GM18502 (cell line): ENCODE data around the gene FAM83G.
A peak's percentile ranks its signal among the peaks of the same experiment; 100 is the strongest.

ENCODE experiments used
- ATAC-seq: cut with Tn5 transposase; IDR thresholded peaks from one replicate; pipeline ENCODE4 v1.9.1; 2021; ENCODE audit warnings: mild to moderate bottlenecking; ENCODE audit not compliant: unreplicated experiment, poor library complexity

FAM83G gene

GRCh38 chr17:19012171-19013080 lies 7.9 kb upstream of the FAM83G start:
- no peak for ATAC-seq

GRCh38 chr17:19011581-19011980 lies 7.0 kb upstream of the FAM83G start:
- no peak for ATAC-seq

- no peak for ATAC-seq
Measured at GRCh38 chr17:19010729-19011505, 6.4 kb upstream of the FAM83G start.

- no peak for ATAC-seq
Measured at GRCh38 chr17:19009970-19010369, 5.4 kb upstream of the FAM83G start.

- ATAC-seq = no peak
Measured at GRCh38 chr17:19006698-19007097, 2.1 kb upstream of the FAM83G start.

GRCh38 chr17:19005789-19006430 lies 1.3 kb upstream of the FAM83G start:
- no peak for ATAC-seq

- no peak for ATAC-seq
Measured at GRCh38 chr17:19005137-19005773, 691 bp upstream of the FAM83G start.

GRCh38 chr17:19003543-19004420 lies 782 bp downstream of the FAM83G start:
- ATAC-seq = peak; percentile 21

- no peak for ATAC-seq
Measured at GRCh38 chr17:19002805-19003542, 1.6 kb downstream of the FAM83G start.

DNA sequence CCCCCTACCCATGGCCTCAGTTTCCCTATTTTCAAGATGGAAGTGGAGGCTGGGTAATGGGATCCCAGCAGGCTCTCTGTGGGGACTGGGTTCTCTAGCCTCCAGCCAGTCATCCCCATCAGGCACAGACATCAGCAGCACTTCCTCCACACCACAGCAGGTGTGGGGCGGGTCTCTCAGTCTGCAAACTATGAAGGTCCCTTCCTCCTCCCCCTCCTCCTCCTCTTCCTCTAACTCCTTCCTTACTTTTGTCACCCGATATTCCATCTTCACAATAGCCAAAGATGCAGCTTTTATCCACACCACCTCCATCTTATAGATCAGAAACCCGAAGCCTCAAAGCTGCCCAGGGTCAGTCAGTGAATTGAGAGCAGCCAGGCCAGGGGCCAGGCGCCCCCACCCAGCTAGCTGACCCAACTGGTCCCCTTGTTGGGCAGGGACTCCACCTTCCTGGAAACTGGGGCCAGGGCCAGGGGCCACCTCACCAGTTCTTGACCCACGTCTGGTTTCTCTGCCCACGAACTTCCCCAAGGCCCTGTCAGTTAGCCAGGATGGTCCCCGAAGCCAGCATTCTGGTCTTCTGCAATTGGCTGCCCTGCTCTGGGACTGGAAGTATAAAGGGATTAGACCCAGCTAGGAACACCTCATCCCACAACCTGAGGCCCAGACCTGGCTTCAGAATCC lies 2.5 kb downstream of the FAM83G start:
- no peak for ATAC-seq

DNA sequence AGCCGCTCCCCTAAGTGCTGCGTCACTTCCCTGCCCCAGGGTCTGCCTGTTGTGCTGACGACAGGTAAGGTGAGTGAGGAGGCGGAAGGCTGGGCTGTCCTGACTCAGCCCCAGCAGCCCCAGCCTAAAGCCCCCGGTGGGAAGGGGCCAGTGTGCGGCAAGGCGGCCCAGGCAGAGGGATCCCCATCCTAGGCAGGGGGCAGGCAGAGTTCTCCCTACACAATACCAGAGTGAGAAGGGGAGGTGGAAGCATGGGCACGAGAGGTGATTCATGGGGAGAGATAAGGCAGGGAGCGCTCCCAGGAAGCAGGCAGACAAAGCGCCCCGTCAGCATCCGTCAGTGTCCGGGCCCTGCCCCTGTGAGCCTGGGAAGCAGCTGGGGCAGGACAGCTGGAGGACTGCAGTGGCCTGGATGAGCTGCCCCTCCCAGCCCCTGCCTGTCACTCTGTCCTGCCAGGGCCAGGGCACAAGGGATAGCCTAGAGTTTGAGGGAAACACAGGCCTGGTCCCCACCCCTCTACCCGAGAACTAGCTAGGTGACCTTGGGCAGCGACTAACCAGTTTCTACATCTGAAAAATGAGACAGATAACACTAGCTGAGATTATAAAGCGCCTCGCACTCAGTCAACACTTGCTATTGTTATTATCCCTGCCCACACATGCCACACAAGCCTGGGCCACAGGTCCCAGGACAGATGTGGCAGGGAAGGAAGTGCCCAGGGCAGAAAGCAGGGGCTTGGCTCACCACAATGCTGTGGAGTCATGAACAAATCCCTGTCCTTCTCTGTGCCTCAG lies 3.8 kb downstream of the FAM83G start:
- no peak for ATAC-seq

GRCh38 chr17:18999911-19000310 lies 4.7 kb downstream of the FAM83G start:
- no peak for ATAC-seq

DNA sequence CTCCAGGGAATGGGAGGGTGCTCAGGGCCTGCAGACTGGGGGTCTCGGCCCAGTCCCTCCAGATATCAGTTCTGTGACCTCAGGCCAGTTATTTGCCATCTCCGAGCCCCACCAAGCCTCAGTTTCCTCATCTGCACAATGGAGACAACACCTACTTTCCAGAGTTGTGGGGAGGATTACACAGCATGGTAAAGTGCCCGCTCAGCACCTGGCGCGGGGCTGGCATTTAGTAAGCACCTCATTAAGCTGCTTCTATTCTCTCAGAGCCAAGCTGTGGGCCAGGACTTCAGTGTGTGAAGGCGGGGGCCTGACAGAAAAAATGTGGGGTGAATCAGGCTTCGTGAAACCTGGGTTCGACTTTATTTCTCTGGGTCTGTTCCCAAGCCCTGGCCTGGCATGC lies 5.2 kb downstream of the FAM83G start:
- ATAC-seq = no peak

GRCh38 chr17:18997650-18998196 lies 6.8 kb downstream of the FAM83G start:
- ATAC-seq = no peak

DNA sequence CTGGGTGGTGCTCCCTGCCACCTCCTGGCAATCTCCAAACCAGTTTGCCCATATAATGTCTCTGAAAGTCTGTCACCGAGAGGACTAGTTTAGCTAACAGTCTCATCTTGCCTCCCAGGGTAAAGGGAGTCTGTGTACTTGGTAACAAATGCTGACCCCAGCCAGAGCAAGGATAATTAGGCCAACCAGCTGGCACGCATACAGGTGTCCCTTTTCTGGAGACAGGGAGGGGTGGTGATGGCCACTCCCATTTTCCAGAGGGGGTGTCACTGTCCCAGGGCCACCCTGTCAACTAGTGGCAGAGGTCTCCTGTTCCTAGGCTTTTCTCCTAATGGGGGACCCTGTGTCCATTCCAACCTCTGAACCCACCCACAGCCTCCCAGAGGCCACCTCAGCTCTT lies 8.1 kb downstream of the FAM83G start:
- ATAC-seq = no peak

GRCh38 chr17:18995220-18995619 lies 9.3 kb downstream of the FAM83G start:
- ATAC-seq = no peak

DNA sequence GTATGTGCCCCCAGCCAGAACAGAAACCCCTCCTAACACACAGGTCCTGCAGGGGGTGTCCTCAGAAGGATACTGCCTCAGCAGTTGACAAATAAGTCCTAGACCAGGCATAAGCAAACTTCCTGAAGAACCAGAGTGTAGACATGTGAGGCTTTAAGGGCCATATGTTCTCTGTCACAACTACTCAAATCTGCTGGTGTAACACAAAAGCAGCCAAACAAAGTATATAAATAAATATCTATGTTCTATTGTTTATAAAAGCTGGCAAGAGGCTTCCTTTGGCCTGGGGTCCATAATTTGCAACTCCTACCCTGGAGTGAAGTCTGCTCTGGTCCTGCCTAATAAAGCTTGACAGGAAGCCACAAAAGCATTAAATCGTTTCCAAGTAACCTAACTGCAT lies 9.9 kb downstream of the FAM83G start:
- no peak for ATAC-seq
